ENCODE results near the gene INSRR.

Gene INSRR

DNA sequence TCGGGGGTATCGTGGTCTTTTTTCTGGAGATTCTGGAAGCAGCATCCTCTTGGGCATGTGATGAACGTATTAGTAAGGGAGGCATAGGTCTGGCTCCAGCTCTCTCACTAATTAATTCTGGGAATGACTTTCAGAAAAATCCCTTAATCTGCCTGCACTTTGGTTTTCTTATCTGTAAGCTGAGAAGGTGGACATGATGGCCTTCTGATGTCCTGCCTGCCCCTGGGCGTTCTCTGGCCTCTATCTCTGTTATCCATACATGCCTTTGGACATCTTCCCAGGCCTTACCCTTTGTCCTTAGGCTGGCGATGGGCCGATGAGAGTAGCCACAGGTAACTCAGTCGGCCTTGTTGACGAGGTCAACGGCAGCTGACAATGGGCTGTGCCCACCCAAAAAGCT lies 10.5 kb upstream of the INSRR start:
- no peak for DNase-seq

DNA sequence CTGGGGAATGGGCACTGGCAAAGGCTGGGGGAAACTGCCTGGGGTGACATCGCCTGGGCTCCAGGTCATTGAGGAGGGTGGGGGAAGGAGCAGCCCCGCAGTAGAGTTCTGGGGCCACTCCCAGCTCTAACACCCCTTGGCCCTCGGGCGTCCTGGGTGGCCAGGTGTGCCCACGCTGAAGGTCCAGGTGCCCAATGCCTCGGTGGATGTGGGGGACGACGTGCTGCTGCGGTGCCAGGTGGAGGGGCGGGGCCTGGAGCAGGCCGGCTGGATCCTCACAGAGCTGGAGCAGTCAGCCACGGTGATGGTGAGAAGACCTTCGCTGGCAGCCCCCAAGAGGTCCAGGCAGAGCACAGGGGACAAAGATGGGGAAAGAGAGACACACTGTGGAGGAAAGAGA lies 9.4 kb upstream of the INSRR start:
- DNase-seq, result no peak

- DNase-seq, result no peak
Measured at GRCh38 chr1:156866249-156866909, 7.5 kb upstream of the INSRR start.

DNA sequence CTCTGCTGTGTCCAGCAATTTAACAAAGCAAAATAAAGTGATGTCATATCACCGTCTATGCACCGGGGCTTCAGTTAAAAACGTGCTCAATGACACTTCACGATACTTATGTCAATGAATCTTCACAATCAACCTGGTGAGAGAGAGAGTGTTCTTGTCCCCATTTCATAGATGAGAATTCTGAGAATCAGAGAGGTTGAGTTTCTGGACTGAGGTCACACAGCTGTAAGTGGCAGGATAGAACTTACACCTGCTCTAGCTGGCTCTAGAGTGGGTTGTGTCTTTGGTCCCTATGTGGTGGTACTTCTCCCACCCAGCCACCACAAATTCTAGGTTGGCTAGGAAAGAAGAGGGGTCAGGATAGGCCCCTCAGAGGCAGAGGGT lies 6.9 kb upstream of the INSRR start:
- no peak for DNase-seq

DNA sequence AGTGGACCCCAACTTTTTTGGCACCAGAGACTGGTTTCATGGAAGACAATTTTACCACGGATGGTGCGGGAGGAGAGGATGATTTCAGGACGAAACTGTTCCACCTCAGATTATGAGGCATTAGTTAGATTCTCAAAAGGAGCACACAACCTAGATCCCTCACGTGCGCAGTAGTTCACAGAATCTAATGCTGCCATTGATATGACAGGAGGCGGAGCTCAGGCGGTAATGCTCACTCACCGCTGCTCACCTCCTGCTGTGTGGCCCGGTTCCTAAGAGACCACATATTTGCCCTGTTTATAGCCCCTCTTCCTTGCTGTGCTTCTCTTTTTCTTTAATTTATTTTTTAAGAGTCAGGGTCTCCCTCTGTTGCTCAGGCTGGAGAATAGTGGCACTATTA lies 6.3 kb upstream of the INSRR start:
- no peak for DNase-seq

GRCh38 chr1:156864796-156865195 lies 5.9 kb upstream of the INSRR start:
- DNase-seq, result no peak

DNA sequence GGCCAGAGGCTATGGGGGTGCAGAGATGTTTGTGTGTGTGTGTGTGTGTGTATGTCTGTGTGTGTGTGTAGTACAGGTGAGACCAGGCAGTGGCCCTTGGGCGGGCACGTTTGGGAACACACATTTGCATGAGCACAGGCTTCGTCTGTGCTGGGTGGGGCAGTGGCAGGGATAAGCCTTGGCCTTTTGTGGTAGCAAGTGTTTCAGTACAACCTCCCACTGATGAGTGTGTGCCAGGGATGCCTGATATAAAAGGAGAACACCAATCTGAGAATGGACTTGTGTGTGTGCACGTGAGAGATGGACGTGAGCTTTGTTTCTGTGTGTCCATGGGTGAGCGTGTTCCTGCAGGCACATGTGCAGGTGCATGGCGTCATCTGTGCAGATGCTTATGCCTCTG lies 4.7 kb upstream of the INSRR start:
- no peak for DNase-seq

GRCh38 chr1:156862997-156863599 lies 4.2 kb upstream of the INSRR start:
- DNase-seq, result no peak

DNA sequence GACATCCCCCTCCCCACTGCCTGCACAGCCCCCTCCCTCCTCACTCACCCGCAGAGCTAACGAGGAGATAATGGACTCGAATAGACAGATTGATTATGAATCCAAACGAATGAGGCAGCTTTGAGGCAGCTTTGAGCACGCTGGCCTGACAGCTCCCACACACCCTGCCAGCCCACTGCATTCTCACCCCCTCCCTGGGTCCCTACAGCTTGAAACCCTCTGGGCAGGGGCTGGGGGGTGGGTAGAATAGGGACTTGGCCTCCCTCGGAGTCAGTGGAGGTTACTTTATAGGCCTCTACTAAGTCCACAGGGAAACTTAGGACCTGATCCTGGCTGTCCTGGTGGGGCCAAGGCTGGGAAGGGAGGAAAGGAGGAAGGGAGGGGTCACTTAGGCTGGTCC lies 3.7 kb upstream of the INSRR start:
- no peak for DNase-seq

GRCh38 chr1:156860628-156861423 lies 1.9 kb upstream of the INSRR start, which contains the start of gene NTRK1:
Gene NTRK1, plus strand, starts transcription at chr1:156860865. Its CDS starts 70 bp downstream, at chr1:156860935.
- DNase-seq, result peak; percentile 63

- peak; percentile 32 for DNase-seq
Measured at GRCh38 chr1:156860113-156860627, 1.3 kb upstream of the INSRR start.

DNA sequence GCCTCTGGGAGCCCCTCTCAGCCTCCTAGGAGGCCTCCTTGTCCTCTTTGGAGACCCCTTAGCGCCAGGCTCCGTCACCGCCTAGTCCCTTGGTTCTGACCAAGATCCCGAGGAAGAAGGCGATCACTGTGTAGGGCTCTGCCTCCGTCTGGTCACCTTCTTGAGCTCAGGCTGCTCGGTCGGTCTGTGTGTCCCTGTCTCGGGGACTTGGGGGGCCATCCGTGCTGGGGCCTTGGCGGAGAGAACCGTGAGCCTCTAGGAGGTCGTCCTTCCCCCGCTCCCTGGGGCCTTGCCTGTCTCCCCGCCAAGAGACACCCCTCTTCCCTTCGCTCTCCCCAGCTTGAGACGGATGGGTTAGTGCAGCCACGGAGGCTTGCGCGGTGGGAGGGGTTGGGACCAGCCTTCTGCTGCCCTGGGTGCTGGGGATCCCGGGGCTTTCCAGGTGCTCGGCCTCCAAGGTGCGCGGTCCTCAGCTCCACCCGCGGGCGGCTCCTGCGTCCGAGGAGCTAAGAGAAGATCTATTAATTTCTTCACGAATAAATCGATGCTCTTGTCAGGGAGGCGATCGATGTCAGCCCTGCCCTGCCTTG lies 701 bp upstream of the INSRR start:
- no peak for DNase-seq

- no peak for DNase-seq
Measured at GRCh38 chr1:156858555-156858956, 361 bp downstream of the INSRR start.

DNA sequence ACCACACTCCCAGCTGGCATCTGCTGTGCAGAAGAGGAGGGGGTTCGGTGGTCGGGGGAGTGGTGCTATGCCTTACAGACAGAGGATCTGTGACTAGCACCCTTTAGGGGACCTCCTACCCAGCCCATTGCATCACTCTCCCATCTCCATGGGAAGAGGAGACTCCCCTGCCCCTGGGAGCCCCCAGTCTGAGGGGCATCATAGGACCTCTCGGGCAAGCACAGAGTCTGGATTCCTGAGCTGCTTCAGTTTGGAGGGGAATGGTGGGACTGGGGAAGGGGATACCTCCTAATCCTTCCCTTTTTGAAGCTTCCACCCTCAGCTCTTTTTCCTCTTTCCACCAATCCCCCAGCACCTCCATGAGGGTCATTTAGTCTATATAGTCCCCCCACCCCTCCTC lies 1.4 kb downstream of the INSRR start:
- no peak for DNase-seq

DNA sequence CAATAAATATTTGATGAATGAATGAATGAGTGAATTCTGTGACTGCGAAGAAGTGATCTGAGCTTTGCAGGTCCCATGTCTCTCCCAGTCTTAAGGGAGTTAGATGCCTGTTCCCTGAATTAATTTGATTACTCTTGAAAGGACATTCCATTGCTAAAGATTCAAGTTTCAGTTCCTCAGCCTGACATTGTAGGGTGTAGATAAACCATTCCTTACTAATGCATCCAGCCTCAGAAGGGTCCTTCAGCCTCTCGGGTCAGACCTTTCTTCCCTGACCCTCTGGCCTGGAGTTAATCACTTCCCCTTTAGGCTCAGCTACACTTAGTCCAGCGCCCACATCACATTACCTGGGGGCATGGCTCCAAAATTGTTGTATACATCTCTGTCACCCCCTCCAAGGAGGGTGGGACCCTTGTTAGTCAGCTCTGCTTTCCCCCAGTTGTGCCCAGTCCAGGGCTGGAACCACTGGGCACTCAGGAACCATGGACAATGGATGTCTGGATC lies 2.6 kb downstream of the INSRR start:
- DNase-seq, result no peak

GRCh38 chr1:156854634-156855033 lies 4.3 kb downstream of the INSRR start:
- DNase-seq, result no peak

DNA sequence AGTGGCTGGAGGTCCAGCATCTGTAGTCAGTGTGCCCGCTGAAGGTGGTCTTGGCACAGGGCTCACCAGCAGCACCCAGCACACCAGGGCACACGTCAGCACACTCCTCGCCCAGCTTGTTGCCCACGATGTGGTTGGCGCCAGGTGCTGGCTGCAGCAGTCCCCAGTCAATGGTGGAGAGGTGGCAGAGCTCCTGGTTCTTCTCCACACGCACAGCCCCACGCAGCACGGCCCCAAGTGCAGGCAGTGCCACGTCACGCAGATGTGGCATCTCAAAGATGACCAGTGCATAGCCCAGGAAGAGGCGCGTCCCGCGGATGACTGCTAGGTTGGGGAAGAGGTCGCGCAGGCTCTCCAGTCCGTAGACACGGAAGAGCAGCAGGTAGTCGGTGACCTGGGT lies 5.2 kb downstream of the INSRR start:
- DNase-seq, result no peak

DNA sequence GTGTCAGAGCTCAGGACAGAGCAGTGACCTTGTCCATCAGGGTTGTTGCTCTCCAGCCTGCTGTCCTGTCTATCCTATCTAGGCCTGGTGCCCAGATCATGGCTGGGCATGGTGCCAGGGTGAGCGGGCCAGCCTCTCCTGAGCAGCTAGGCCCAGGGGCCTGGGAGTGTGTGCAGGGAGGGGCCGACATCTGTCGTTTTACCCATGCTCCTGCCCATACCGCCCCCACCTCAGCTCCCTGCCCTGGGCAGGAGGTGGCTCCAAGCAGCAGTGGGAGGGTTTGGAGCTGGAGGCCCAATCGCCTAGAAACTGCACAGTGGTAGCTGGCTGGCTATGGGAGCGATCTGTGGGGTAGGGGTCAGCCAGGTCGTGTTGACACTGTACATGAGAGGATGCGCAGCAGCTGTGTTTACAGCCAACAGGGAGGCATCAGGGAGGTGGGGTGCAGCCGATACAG lies 6.5 kb downstream of the INSRR start:
- peak; percentile 87 for DNase-seq

GRCh38 chr1:156851779-156852417 lies 7.0 kb downstream of the INSRR start:
- peak; percentile 11 for DNase-seq

DNA sequence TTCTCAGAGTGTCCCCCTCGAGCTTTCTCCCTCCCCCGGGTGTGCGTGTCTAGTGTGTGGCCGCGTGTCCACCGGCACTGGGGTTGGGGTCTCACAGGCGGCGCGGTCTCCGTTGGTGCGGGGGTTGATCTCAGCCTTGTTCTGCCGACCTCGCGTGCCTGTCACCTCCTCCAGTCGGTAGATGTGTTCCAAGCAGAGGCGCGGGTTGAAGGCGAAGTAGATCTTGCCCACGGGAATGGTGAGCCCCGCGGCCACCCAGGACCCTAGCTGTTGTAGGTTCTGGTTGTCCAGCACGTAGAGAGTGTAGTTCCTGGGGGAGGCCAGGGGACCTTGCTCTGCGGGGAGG lies 9.8 kb downstream of the INSRR start:
- DNase-seq, result no peak

- no peak for DNase-seq
Measured at GRCh38 chr1:156848461-156849150, 10.3 kb downstream of the INSRR start.

Measured in NCI-H1105 (cell line).